H1 (cell line): ENCODE results near the gene HSPA12A. TPM values are rescaled to one million over a fixed set of nuclear protein-coding genes. Genes with fewer than 3 reads are reported as not detected.

Experiments used
- CTCF ChIA-PET: fragments of 300-600 bp; sonication (Branson Sonifier 250); formaldehyde crosslinking; loops from one replicate; lab custom pipeline; 2021; ENCODE audit not compliant: partially characterized antibody; lab: Charles Lee
- POLR2A ChIA-PET: fragments of 300-600 bp; sonication (Branson Sonifier 250); formaldehyde crosslinking; loops from one replicate; lab custom pipeline; 2021; ENCODE audit warnings: inconsistent platforms; ENCODE audit not compliant: partially characterized antibody; lab: Charles Lee
- DNase-seq, 2 experiments: peaks; one replicate each; pipeline versions ENCODE4 v3.0.0 to v3.0.0-alpha.2; 2010 to 2022; ENCODE audit warnings: low spot score in 2 of 2, low read depth in 1 of 2, mixed read lengths in 1 of 2
- FAIRE-seq: peaks from 2 replicates; lab custom pipeline; 2011; peaks lifted over from hg19 to GRCh38; lab: Jason Lieb, UNC
- H2AFZ ChIP-seq: 2 replicates; pipeline ENCODE4 v1.8.1; 2012; ENCODE audit warnings: low read length, inconsistent platforms
- H2AK5ac ChIP-seq: 2 replicates; pipeline ENCODE4 v1.6.1; 2013; ENCODE audit warnings: low read depth, low read length
- H2BK120ac ChIP-seq: replicated peaks from 2 replicates; pipeline ENCODE3; 2013; ENCODE audit warnings: low read depth, low read length, inconsistent platforms
- H2BK12ac ChIP-seq: 2 replicates; pipeline ENCODE4 v1.6.1; 2013; ENCODE audit warnings: low read depth, low read length
- H2BK15ac ChIP-seq: 2 replicates; pipeline ENCODE4 v1.6.1; 2013; ENCODE audit warnings: low read length
- H2BK20ac ChIP-seq: 2 replicates; pipeline ENCODE4 v1.6.1; 2013; ENCODE audit warnings: low read length
- H2BK5ac ChIP-seq: 2 replicates; pipeline ENCODE4 v1.6.1; 2013; ENCODE audit warnings: low read depth, low read length
- H3K14ac ChIP-seq: 2 replicates; pipeline ENCODE4 v1.6.1; 2013; ENCODE audit warnings: inconsistent platforms; ENCODE audit not compliant: insufficient read length
- H3K18ac ChIP-seq: 2 replicates; pipeline ENCODE4 v1.6.1; 2013; ENCODE audit warnings: low read length; ENCODE audit errors: extremely low read depth
- H3K23ac ChIP-seq: 2 replicates; pipeline ENCODE4 v1.6.1; 2013; ENCODE audit warnings: inconsistent platforms; ENCODE audit not compliant: insufficient read length
- H3K23me2 ChIP-seq: 2 replicates; pipeline ENCODE4 v1.6.1; 2013; ENCODE audit warnings: low read depth, low read length
- H3K27ac ChIP-seq: 2 replicates; pipeline ENCODE4 v1.6.1; 2011; ENCODE audit warnings: low read depth, low read length, inconsistent platforms
- H3K27me3 ChIP-seq, 4 experiments: replicated peaks in 1 of 4; 1 replicate in 1 of 4; 2 replicates in 3 of 4; pipeline versions ENCODE4 v1.6.1 to v1.8.1; 2011 to 2013; ENCODE audit warnings: low read length in 3 of 4, mild to moderate bottlenecking in 3 of 4, inconsistent platforms in 2 of 4, mixed read lengths in 2 of 4, moderate library complexity in 1 of 4; ENCODE audit not compliant: control insufficient read depth in 3 of 4, insufficient read depth in 3 of 4; ENCODE audit errors: extremely low read depth in 1 of 4
- H3K36me3 ChIP-seq, 4 experiments: 2 replicates each; pipeline versions ENCODE4 v1.6.1 to v1.8.1; 2011 to 2013; ENCODE audit warnings: mild to moderate bottlenecking in 4 of 4, low read length in 3 of 4, moderate library complexity in 2 of 4, control low read depth in 1 of 4, inconsistent platforms in 1 of 4; ENCODE audit not compliant: insufficient read depth in 4 of 4, control insufficient read depth in 2 of 4
- H3K4ac ChIP-seq: replicated peaks from 2 replicates; pipeline ENCODE3; 2013; ENCODE audit warnings: low read length, low read depth, mixed read lengths, inconsistent platforms; ENCODE audit not compliant: insufficient read length
- H3K4me1 ChIP-seq, 4 experiments: replicated peaks in 1 of 4; 1 replicate in 1 of 4; 2 replicates in 3 of 4; pipeline versions ENCODE4 v1.6.1 to v1.8.1; 2011 to 2013; ENCODE audit warnings: low read length in 3 of 4, inconsistent platforms in 2 of 4, mixed read lengths in 1 of 4; ENCODE audit not compliant: insufficient read depth in 4 of 4, control insufficient read depth in 3 of 4
- H3K4me2 ChIP-seq, 2 experiments: 2 replicates each; pipeline versions ENCODE4 v1.6.1 to v1.8.1; 2011 to 2013; ENCODE audit warnings: low read depth in 2 of 2, low read length in 2 of 2, control low read depth in 1 of 2, inconsistent platforms in 1 of 2, mild to moderate bottlenecking in 1 of 2; ENCODE audit not compliant: insufficient read depth in 1 of 2
- H3K4me3 ChIP-seq, 4 experiments: fragments of 200-600, 300-600 bp in 1 of 4; sonication (generic), shearing (Covaris generic), sonication (Bioruptor Twin) in 1 of 4; 2 replicates each; pipeline versions ENCODE4 v1.5.1 to v1.8.1; 2011 to 2016; ENCODE audit warnings: low read length in 4 of 4, low read depth in 3 of 4, control low read depth in 2 of 4, inconsistent platforms in 2 of 4, mild to moderate bottlenecking in 2 of 4, mixed read lengths in 1 of 4, moderate library complexity in 1 of 4; ENCODE audit not compliant: insufficient read depth in 2 of 4; ENCODE audit errors: extremely low read depth in 1 of 4
- H3K56ac ChIP-seq: replicated peaks from 2 replicates; pipeline ENCODE3; 2013; ENCODE audit warnings: low read depth, mild to moderate bottlenecking, mixed read lengths, low read length, inconsistent platforms; ENCODE audit not compliant: insufficient read length
- H3K79me1 ChIP-seq: 2 replicates; pipeline ENCODE4 v1.6.1; 2013; ENCODE audit warnings: low read depth, low read length, control low read depth
- H3K79me2 ChIP-seq, 2 experiments: 2 replicates each; pipeline versions ENCODE4 v1.6.1 to v1.8.1; 2012 to 2013; ENCODE audit warnings: low read length in 2 of 2, mild to moderate bottlenecking in 2 of 2, inconsistent platforms in 1 of 2; ENCODE audit not compliant: insufficient read depth in 2 of 2, control insufficient read depth in 1 of 2
- H3K9ac ChIP-seq, 4 experiments: replicated peaks in 1 of 4; 1 replicate in 1 of 4; 2 replicates in 3 of 4; pipeline versions ENCODE4 v1.6.1 to v1.8.1; 2011 to 2013; ENCODE audit warnings: low read depth in 3 of 4, low read length in 3 of 4, control low read depth in 2 of 4, mild to moderate bottlenecking in 2 of 4, moderate library complexity in 2 of 4, inconsistent platforms in 1 of 4; ENCODE audit errors: extremely low read depth in 1 of 4
- H3K9me3 ChIP-seq, 2 experiments: 2 replicates each; pipeline versions ENCODE4 v1.6.1 to v1.8.1; 2012 to 2013; ENCODE audit warnings: mild to moderate bottlenecking in 2 of 2, moderate library complexity in 2 of 2, control low read depth in 1 of 2, inconsistent platforms in 1 of 2, low read depth in 1 of 2, low read length in 1 of 2, mixed read lengths in 1 of 2; ENCODE audit not compliant: insufficient read depth in 2 of 2
- H4K20me1 ChIP-seq, 2 experiments: replicated peaks in 1 of 2; 2 replicates each; pipeline versions ENCODE3 to v1.8.1; 2011 to 2013; ENCODE audit warnings: inconsistent platforms in 2 of 2, low read length in 2 of 2, mild to moderate bottlenecking in 1 of 2; ENCODE audit not compliant: insufficient read depth in 2 of 2, control insufficient read depth in 1 of 2
- H4K5ac ChIP-seq: 2 replicates; pipeline ENCODE4 v1.6.1; 2013; ENCODE audit warnings: low read length, low read depth, mixed read lengths, inconsistent platforms; ENCODE audit not compliant: insufficient read length
- H4K8ac ChIP-seq: 2 replicates; pipeline ENCODE4 v1.8.0; 2013; ENCODE audit warnings: mild to moderate bottlenecking, moderate library complexity, low read length, inconsistent platforms; ENCODE audit not compliant: insufficient read depth; ENCODE audit errors: extremely low read depth
- H4K91ac ChIP-seq: replicated peaks from 2 replicates; pipeline ENCODE3; 2013; ENCODE audit warnings: low read length, mixed read lengths, inconsistent platforms; ENCODE audit not compliant: insufficient read length
- ATF3 ChIP-seq: IDR thresholded peaks from 2 replicates; pipeline ENCODE4 v1.6.1; 2011; ENCODE audit warnings: low read depth, mild to moderate bottlenecking, low read length; ENCODE audit not compliant: insufficient read depth
- BRCA1 ChIP-seq: IDR thresholded peaks from 2 replicates; pipeline ENCODE4 v1.6.1; 2012; ENCODE audit warnings: low read depth, low read length, improper control_type of control experiment
- CBX5 ChIP-seq: fragments of 300-800, 300-1000 bp; sonication (generic); IDR thresholded peaks from 2 replicates; pipeline ENCODE4 v1.7.1; 2016; ENCODE audit warnings: antibody characterized with exemption, low read length, low read depth
- CBX8 ChIP-seq: fragments of 300-800, 300-1000 bp; sonication (generic); IDR thresholded peaks from 2 replicates; pipeline ENCODE4 v1.7.1; 2016; ENCODE audit warnings: low read depth, low read length, borderline replicate concordance
- CHD1 ChIP-seq: IDR thresholded peaks from 2 replicates; pipeline ENCODE4 v1.6.1; 2012; ENCODE audit warnings: low read depth, low read length, improper control_type of control experiment
- EP300 ChIP-seq, 2 experiments: IDR thresholded peaks; 1 replicate in 1 of 2; 2 replicates in 1 of 2; pipeline ENCODE4 v1.6.1; 2011 to 2012; ENCODE audit warnings: low read depth in 2 of 2, low read length in 2 of 2, mild to moderate bottlenecking in 2 of 2, borderline replicate concordance in 1 of 2, inconsistent platforms in 1 of 2, moderate library complexity in 1 of 2
- FOSL1 ChIP-seq: IDR thresholded peaks from 2 replicates; pipeline ENCODE4 v1.6.1; 2011; ENCODE audit warnings: mild to moderate bottlenecking, low read depth, low read length, moderate library complexity; ENCODE audit not compliant: insufficient read depth
- KDM5A ChIP-seq: fragments of 200-600 bp; IDR thresholded peaks from 2 replicates; pipeline ENCODE4 v1.7.1; 2012; ENCODE audit warnings: mild to moderate bottlenecking, low read length, inconsistent platforms, mixed read lengths
- MAFK ChIP-seq: IDR thresholded peaks from 2 replicates; pipeline ENCODE4 v1.6.1; 2012; ENCODE audit warnings: low read depth, mild to moderate bottlenecking, improper control_type of control experiment, low read length
- POU5F1 ChIP-seq: IDR thresholded peaks from 2 replicates; pipeline ENCODE4 v1.6.1; 2011; ENCODE audit warnings: low read depth, mild to moderate bottlenecking, low read length, moderate library complexity
- RAD21 ChIP-seq, 2 experiments: IDR thresholded peaks in 1 of 2; conservative IDR thresholded peaks in 1 of 2; 2 replicates each; pipeline ENCODE4 v1.6.1; 2011; ENCODE audit warnings: low read depth in 2 of 2, low read length in 2 of 2, improper control_type of control experiment in 1 of 2, inconsistent platforms in 1 of 2, mild to moderate bottlenecking in 1 of 2, moderate library complexity in 1 of 2
- RNF2 ChIP-seq: fragments of 200-900, 300-1000 bp; sonication (generic); IDR thresholded peaks from 2 replicates; pipeline ENCODE4 v1.7.1; 2016; ENCODE audit warnings: borderline replicate concordance, low read depth, mild to moderate bottlenecking, antibody characterized with exemption, low read length; ENCODE audit not compliant: poor library complexity, severe bottlenecking; ENCODE audit errors: missing control alignments
- TEAD4 ChIP-seq: IDR thresholded peaks from 2 replicates; pipeline ENCODE4 v1.6.1; 2012; ENCODE audit warnings: low read depth, low read length, inconsistent platforms, mixed read lengths
- WGBS, 2 experiments: shearing (Covaris generic) in 1 of 2; methylation state at CpG; one replicate each; pipeline versions ENCODE4 v1.1.6 to v1.1.7; 2013 to 2015; ENCODE audit warnings: low lambda C conversion rate in 2 of 2, mixed read lengths in 2 of 2, inconsistent platforms in 1 of 2, low coverage in 1 of 2, missing lambda C conversion rate in 1 of 2; ENCODE audit not compliant: insufficient replicate concordance in 2 of 2, insufficient coverage in 1 of 2, insufficient read length in 1 of 2; ENCODE audit errors: extremely low coverage in 1 of 2, missing lambda C conversion rate in 1 of 2; 5-methylcytosine and 5-hydroxymethylcytosine counted together
- polyA plus RNA-seq, 7 experiments: library from polyadenylated mRNA; depleted of rRNA in 3 of 7; stranded (reverse) in 5 of 7; unstranded in 2 of 7; fragments of >200 nt in 5 of 7; fragments of 200-250 nt in 2 of 7; gene quantifications; 1 replicate in 5 of 7; 2 replicates in 1 of 7; 4 replicates in 1 of 7; pipeline versions ENCODE4 v1.2.1 to v1.2.3, GENCODE V29; 2011 to 2013; ENCODE audit warnings: missing spikeins in 2 of 7, mixed read lengths in 2 of 7
- total RNA-seq: library from RNA; stranded (reverse); fragmentation: NEBNext Ultra II Directional; extraction: Animal tissue kit (Norgen Biotek cat#: 25700); gene quantifications from 2 replicates; pipeline ENCODE4 v1.2.1, GENCODE V29; 2021

The HSPA12A gene
- total and polyA plus RNA-seq, 2 of the 8 experiments (the other 6 are each of a cell fraction or from before 2014, with no cell fraction given) = 3.1 to 6.9 TPM

- no peaks in the 10 kb centered on the region for H3K9me3 ChIP-seq
- no peak overlapping the region for H2BK120ac ChIP-seq
- peak overlapping the region; percentile 95 for H2BK15ac ChIP-seq
- H4K91ac ChIP-seq = no peak overlapping the region
- no peak overlapping the region for H3K4me2 ChIP-seq
- no peak overlapping the region for H3K18ac ChIP-seq
- H2BK20ac ChIP-seq = no peak overlapping the region
- FAIRE-seq (no peak), DNase-seq (no peak)
- no peaks in the 10 kb centered on the region for H3K27me3 ChIP-seq
- CTCF ChIA-PET = interaction anchor here (0.7 to 1.8 kb wide), 5 partner anchors 14 to 97 kb away, joined by 3 to 10 read pairs (median 3); no protein-coding TSS in a partner anchor
- H4K20me1 ChIP-seq = no peaks in the 10 kb centered on the region
- H3K4me3 ChIP-seq = no peak overlapping the region
- H3K23me2 ChIP-seq = no peaks in the 10 kb centered on the region
- no peak overlapping the region for H2AFZ ChIP-seq
- H3K56ac ChIP-seq = no peak overlapping the region
- H3K14ac ChIP-seq = no peak overlapping the region
- no peak overlapping the region; the same call in 1 of the 2 replicates for H4K8ac ChIP-seq
- no peak overlapping the region for H3K23ac ChIP-seq
- H3K9ac ChIP-seq = no peak overlapping the region
- H2BK12ac ChIP-seq = no peak overlapping the region
- no peaks in the 10 kb centered on the region for H3K36me3 ChIP-seq
- peaks cover 4 to 14% (median 10%) of the 10 kb centered on the region in 4 experiments for H3K4me1 ChIP-seq
- H3K79me2 ChIP-seq = no peaks in the 10 kb centered on the region
- 96% methylated on average over 9 of the region's 11 CpGs; no CpG with 5 or more reads in 1 of the 2 experiments for WGBS, 2 experiments
- H3K27ac ChIP-seq = no peak overlapping the region
- H2AK5ac ChIP-seq = no peak overlapping the region
- POLR2A ChIA-PET = interaction anchor here (1.5 to 1.8 kb wide), 2 partner anchors 15 to 16 kb away, joined by 4 read pairs; no protein-coding TSS in a partner anchor
- H3K79me1 ChIP-seq = no peaks in the 10 kb centered on the region
- no peak overlapping the region for H4K5ac ChIP-seq
- H3K4ac ChIP-seq = no peak overlapping the region
- H2BK5ac ChIP-seq = no peak overlapping the region
- TF ChIP-seq RNF2 = no peak
- no peak for TF ChIP-seq MAFK
- no peak for TF ChIP-seq RAD21 (IDR thresholded peaks at IDR 0.05 in 1 of 2, conservative IDR thresholded peaks at IDR 0.05 in 1 of 2; ENCODE audit: low read depth in 2 of 2, low read length in 2 of 2)
- TF ChIP-seq TEAD4 = no peak
- TF ChIP-seq POU5F1 = no peak
- TF ChIP-seq EP300 (IDR thresholded peaks at IDR 0.05; ENCODE audit: borderline replicate concordance in 1 of 2, low read depth in 2 of 2, low read length in 2 of 2) = no peak
- TF ChIP-seq FOSL1 = no peak
- no peak for TF ChIP-seq CBX8
- no peak for TF ChIP-seq KDM5A
- no peak for TF ChIP-seq CHD1
- TF ChIP-seq BRCA1 = no peak
- no peak for TF ChIP-seq CBX5
- TF ChIP-seq ATF3 = no peak
Observed at GRCh38 chr10:116704926-116705325, 37.4 kb downstream of the HSPA12A start.
